ENCODE data around the gene IL6R.
"Not testable (repeated sequence)": the region's sequence is repeated elsewhere in the genome, so short reads cannot be mapped to it uniquely, and the experiment has no call there.

The IL6R gene

GRCh38 chr1:154483941-154484803, 79.0 kb downstream of the IL6R start:
- no peak for DNase-seq (ENCODE audit: low read depth in 3 of 3)

DNA sequence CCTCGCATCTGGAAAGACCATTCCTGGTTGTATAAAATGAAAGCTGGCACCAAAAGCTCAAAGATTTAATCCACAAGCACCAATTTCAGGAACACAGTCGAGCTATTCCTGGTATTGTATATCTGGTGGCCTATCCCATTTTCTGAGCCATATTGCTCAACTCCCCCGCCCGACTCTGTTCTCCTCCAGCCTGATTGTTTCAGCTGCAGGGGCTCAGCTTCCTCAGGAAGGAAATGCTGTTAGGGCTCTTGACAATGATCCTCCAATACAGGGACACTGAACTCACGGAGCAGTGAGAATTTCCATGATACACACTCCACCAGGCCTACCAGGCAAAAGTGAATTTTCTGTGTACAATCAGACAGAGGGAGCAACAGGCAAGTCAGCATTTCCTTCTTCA, 80.0 kb downstream of the IL6R start:
- no peak for DNase-seq (ENCODE audit: low read depth in 3 of 3)

- DNase-seq (ENCODE audit: low read depth in 3 of 3): no peak
Observed at GRCh38 chr1:154485910-154486496, 80.9 kb downstream of the IL6R start.

GRCh38 chr1:154486756-154487155, 81.6 kb downstream of the IL6R start:
- not testable (repeated sequence) for DNase-seq (ENCODE audit: low read depth in 3 of 3)

DNA sequence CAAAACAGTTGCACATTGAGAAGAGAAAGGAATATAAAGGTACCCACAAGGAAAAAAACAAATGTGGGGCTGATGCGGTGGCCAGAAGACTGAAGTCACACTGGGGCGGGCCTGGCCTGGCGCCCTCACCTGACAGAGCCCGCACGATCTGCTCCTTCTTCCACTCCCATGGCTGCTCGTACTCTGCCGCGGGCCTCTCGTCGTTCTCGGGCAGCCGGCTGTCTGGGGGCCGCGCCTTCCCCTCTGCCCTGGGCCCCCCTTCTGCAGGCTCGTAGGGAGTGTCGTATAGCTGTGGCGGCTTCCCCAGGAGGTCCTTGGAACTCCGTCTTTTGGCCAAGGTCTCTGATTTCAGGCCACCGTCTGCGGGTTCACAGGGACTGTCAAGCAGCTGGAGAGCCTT, 83.8 kb downstream of the IL6R start:
- no peak for DNase-seq (ENCODE audit: low read depth in 3 of 3)

DNA sequence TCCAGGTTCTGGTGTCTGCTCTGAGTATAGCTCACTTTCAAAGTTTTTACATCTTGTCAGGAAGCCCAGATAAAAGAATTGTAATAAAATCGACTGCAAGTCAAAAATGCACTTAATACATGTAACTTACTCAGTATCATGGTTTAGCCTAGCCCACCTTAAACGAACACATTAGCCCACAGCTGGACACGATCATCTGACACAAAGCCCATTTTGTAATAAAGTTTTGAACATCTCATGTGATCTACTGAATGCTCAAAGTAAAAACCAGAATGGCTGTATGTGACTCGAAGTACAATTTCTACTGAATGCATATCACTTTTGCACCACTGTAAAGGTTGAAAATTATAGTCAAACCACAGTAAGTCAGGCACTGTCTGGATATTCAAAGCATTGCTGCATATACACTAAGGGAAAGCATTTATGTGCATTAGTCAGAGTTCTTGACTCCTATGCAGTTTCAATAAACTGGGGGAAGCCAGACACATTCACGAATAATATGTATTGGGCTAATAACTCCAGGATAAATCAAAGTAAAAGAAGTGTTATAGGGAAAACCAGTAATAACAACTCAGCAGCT, 84.6 kb downstream of the IL6R start:
- no peak for DNase-seq (ENCODE audit: low read depth in 3 of 3)

DNA sequence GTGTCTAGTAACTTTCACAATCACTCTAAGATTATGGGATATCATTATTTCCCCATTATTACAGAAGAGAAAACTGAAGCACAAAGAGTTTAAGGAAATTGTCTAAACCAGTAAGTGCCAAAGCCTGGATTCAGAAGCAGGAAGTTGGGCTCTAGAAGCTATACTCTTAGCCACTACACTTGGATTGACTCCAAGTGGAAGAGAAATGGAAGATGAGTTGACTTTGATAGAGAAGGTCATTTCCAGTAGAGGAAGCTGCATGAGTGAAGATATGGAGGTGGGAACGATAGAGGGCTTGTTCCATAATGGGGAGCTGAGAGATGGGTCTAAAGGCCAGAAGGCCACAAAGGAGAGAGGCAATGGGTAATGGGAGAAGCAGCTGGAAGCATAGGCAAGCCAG, 85.2 kb downstream of the IL6R start:
- DNase-seq (ENCODE audit: low read depth in 3 of 3): no peak

- no peak for DNase-seq (ENCODE audit: low read depth in 3 of 3)
Observed at GRCh38 chr1:154492115-154492514, 87.0 kb downstream of the IL6R start.

- no peak for DNase-seq (ENCODE audit: low read depth in 3 of 3)
Observed at GRCh38 chr1:154493276-154493675, 88.1 kb downstream of the IL6R start.

DNA sequence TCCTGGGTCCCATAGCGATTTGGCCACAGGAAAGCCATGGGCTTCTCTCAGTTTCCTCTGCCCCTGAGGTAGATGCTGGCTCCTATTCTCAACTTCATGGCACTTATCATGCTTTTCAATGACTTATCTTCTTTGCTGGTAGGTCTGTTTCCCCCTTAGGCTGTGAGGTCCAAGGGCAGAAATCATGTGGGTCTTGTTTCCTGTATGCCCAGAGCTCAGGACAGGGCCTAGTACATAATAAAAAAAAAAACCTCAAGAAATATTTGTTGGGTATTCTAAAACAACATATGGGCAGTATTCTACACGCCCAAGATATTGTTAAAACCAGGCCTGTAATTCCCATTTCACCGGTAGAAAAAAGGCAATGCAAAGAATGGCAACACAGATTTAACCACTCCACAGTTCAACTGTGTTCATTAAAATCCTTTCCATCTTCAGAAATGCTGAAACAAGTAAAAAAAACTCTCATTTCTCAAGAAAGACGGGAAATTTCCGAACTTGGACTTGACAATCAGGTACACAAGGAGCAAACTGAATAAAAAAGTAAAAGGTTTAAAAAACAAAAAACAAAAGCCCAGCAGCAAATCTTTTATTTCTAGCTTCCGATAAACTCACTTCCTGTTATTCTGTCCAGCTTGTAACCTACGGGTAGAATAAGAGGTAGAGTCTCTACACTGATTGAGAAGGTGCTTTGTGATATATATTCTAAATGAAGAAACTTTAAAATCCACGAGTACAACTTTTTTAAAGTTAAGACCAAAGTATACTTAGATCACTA, 90.5 kb downstream of the IL6R start:
- DNase-seq (ENCODE audit: low read depth in 3 of 3): no peak

- no peak for DNase-seq (ENCODE audit: low read depth in 3 of 3)
Observed at GRCh38 chr1:154496383-154496782, 91.2 kb downstream of the IL6R start.

DNA sequence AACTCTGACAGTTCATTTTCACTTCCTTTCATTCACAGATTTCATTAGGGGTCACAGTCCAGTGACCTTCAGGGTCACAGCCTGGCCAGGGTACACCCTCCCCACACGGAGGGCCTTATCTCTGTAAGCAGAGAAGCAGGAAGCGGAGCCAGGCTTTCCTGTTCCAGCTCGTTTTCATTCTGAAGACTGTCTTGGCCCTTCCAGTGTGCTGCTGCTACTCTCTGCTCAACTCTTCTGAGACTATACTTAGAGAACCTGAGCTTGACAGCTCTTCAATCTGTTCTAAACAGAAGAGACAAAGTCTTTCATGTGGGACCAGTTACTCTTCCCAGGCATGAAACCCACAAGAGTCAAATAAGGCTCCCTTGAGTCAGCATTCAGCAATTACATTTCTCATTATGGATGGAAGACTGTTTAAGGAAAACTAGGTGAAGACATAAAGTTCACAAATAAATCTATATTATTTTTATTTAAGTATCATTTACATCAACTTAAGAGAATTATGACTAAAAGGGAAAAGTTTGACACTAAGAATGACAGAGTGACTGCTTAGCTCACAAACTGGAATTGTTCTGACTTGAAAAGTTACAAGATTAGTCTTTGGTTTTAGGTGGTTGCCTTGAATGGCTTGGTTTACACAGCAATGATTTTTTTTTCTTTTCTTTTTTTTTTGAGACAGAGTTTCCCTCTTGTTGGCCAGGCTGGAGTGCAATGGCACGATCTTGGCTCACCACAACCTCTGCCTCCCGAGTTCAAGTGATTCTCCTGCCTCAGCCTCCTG, 92.1 kb downstream of the IL6R start:
- no peak for DNase-seq (ENCODE audit: low read depth in 3 of 3)

DNA sequence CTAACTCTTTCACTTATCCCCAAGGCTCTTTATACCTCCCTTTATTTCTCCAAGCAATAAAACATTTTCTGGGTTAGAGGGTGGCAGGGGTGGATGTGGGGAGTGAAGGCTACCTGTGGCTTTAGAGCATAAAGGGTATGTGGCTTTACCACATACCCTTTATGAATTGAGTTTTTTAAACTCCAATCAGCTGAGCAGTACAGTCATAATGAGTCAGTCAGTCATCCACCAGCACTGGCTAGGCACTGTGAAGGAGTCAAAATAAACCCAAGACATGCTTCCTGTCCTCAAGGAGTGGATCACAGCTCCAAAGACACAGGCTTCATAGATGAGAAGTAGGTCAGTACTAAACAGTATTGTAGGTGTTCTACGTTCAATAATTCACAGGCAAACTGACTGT, 94.3 kb downstream of the IL6R start:
- DNase-seq (ENCODE audit: low read depth in 3 of 3): no peak

DNA sequence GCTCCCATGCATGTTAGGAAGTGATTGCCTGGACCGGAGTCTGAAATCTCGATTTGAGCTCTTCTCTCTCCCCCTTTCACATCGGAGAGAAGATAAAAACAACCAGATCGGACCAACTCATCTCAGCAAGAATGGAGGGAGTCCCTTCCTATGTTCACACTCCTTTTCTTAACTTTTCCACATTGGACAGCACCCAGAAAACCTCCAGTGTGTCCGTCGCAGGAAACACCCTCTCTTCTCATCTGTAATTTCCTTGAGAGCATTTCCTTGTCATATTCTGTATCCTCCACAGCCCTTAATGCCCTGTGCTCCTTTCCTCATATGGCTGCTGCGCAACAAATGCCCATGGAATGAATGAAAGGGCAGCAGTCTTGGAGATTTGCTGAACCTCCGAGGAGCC, 95.4 kb downstream of the IL6R start:
- DNase-seq (ENCODE audit: low read depth in 3 of 3): no peak

GRCh38 chr1:154501423-154502065, 96.4 kb downstream of the IL6R start:
- DNase-seq (ENCODE audit: low read depth in 3 of 3): no peak

DNA sequence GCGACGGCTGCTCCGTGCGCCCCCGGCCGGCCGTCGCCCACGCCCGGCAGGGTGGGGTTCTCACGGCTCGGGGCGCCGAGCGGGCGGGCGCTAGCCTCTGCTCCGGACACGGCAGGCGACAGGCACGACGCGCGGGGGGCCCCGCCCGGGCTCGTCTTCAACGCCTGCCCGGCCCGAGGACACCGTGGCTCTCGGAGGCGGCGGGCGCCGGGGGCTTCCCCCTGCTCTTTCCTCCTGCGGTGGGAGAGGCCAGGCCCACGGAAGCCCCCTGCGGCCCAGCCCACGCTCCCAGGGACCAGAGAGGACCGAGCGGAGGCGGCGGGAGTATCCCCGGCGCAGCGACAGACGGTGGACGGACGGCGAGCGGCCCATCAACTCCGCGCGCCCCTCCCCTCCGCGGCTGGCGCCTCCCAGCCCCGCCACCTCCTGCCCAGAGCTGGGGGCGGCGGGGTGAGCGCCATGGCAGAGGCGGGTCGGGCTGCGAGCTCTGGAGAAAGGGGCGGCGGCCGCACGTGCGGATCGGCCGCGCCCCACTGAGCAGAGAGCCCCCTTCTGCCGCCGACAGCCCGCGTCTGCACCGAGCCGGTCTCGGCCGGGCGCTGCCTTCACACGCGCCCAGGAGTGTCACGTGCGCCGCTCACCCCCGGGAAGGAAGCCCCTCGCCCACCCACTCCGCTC, 97.1 kb downstream of the IL6R start, which contains the start of the genes SHE and TDRD10:
Gene SHE, minus strand, starts transcription at position 347 of the 678 bp plus-strand sequence. CDS start 386 bp downstream, outside the sequence.
Gene TDRD10, plus strand, starts transcription at position 154 of the 678 bp plus-strand sequence. CDS start 4,685 bp downstream, outside the sequence.
- no peak for DNase-seq (ENCODE audit: low read depth in 3 of 3)

GRCh38 chr1:154502744-154503115, 97.6 kb downstream of the IL6R start:
- no peak for DNase-seq (ENCODE audit: low read depth in 3 of 3)

GRCh38 chr1:154503898-154504297, 98.8 kb downstream of the IL6R start:
- no peak for DNase-seq (ENCODE audit: low read depth in 3 of 3)

- no peak for DNase-seq (ENCODE audit: low read depth in 3 of 3)
Observed at GRCh38 chr1:154512760-154513159, 107.6 kb downstream of the IL6R start.

DNA sequence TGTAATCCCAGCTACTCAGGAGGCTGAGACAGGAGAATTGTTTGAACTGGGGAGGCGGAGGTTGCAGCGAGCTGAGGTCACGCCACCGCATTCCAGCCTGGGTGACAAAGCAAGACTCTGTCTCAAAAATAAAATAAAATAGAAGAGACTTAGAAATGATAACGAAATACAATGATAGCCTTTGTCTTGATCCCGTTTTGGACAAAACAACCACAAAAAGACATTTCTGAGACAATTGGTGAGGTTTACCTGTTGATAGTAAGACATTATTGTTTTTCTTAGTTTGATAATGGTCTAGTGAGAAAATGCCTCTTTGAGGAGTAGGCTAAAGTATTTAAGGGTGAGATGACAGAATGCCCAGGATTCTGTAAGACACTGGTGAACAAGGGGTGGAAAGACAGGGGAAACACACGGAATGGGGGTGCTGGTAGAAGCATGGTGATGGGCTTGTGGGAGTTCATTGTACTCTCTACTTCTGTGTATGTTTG, 109.0 kb downstream of the IL6R start:
- no peak for DNase-seq (ENCODE audit: low read depth in 3 of 3)
